Uterus (tissue), 2 donors: Measurements from ENCODE around the gene NFIA.

Experiments used
- CTCF ChIP-seq, 4 experiments: fragments of 200-600 bp in 2 of 4; fragments of 450-650 bp in 2 of 4; sonication (generic) in 2 of 4; IDR thresholded peaks; one replicate each; pipeline ENCODE4 v1.5.1; 2016 to 2019; ENCODE audit warnings: antibody characterized with exemption in 4 of 4, mild to moderate bottlenecking in 2 of 4, moderate library complexity in 1 of 4
- POLR2A ChIP-seq, 2 donors: fragments of 450-650 bp; IDR thresholded peaks; one replicate each; pipeline ENCODE4 v1.6.1; 2016; ENCODE audit warnings: antibody characterized with exemption in 2 of 2, mild to moderate bottlenecking in 1 of 2, moderate library complexity in 1 of 2

GRCh38 chr1:61352845-61353435 lies 270.6 kb downstream of the NFIA start:
- TF ChIP-seq CTCF (IDR thresholded peaks at IDR 0.05) (no peak), POLR2A (IDR thresholded peaks at IDR 0.05) (no peak)
